HG02870 (cell line): ENCODE measurements around the gene HEMGN.

ENCODE experiments used
- ATAC-seq: cut with Tn5 transposase; IDR thresholded peaks from one replicate; pipeline ENCODE4 v1.9.1; 2021; ENCODE audit warnings: mild to moderate bottlenecking, moderate library complexity; ENCODE audit not compliant: unreplicated experiment

HEMGN gene

GRCh38 chr9:97933297-97933998, 4.5 kb downstream of the HEMGN start:
- no peak for ATAC-seq

GRCh38 chr9:97930972-97931371, 7.0 kb downstream of the HEMGN start:
- no peak for ATAC-seq

- no peak for ATAC-seq
These were observed 8.9 kb downstream of the HEMGN start for GRCh38 chr9:97928986-97929604.

- ATAC-seq = no peak
These were observed 12.3 kb downstream of the HEMGN start for GRCh38 chr9:97925497-97926334.

- no peak for ATAC-seq
These were observed 13.6 kb downstream of the HEMGN start for GRCh38 chr9:97924386-97924785.

- no peak for ATAC-seq
These were observed 14.4 kb downstream of the HEMGN start for GRCh38 chr9:97923529-97924108.

GRCh38 chr9:97921959-97922724, 15.8 kb downstream of the HEMGN start, which contains the start of gene TRMO:
Gene TRMO (minus strand): TSS chr9:97922500. CDS start chr9:97922493, 7 bp downstream.
- ATAC-seq = peak; percentile 76

GRCh38 chr9:97919217-97919813, 18.7 kb downstream of the HEMGN start:
- no peak for ATAC-seq

- ATAC-seq = no peak
These were observed 19.4 kb downstream of the HEMGN start for GRCh38 chr9:97918611-97919010.

- no peak for ATAC-seq
These were observed 26.0 kb downstream of the HEMGN start for GRCh38 chr9:97911970-97912369.

GRCh38 chr9:97911528-97911927, 26.4 kb downstream of the HEMGN start:
- no peak for ATAC-seq

GRCh38 chr9:97910357-97910756, 27.6 kb downstream of the HEMGN start:
- ATAC-seq = no peak

GRCh38 chr9:97908705-97909104, 29.3 kb downstream of the HEMGN start:
- no peak for ATAC-seq

GRCh38 chr9:97907632-97908031, 30.3 kb downstream of the HEMGN start:
- ATAC-seq = no peak

- no peak for ATAC-seq
These were observed 30.9 kb downstream of the HEMGN start for GRCh38 chr9:97907046-97907445.

- no peak for ATAC-seq
These were observed 31.6 kb downstream of the HEMGN start for GRCh38 chr9:97906236-97906831.

GRCh38 chr9:97905228-97905627, 32.7 kb downstream of the HEMGN start:
- ATAC-seq = no peak

- no peak for ATAC-seq
These were observed 33.2 kb downstream of the HEMGN start for GRCh38 chr9:97904725-97905124.

GRCh38 chr9:97903177-97903576, 34.8 kb downstream of the HEMGN start:
- no peak for ATAC-seq
